H9 (cell line): ENCODE results near the gene ENKD1. TPM values are rescaled to one million over a fixed set of nuclear protein-coding genes. Genes with fewer than 3 reads are reported as not detected.

Experiments used
- DNase-seq: peaks from one replicate; pipeline ENCODE4 v3.0.0-alpha.2; 2017
- H2AFZ ChIP-seq: one replicate; pipeline ENCODE4 v1.6.1; 2013; ENCODE audit warnings: mild to moderate bottlenecking, low read length, control low read depth, moderate library complexity
- H2AK5ac ChIP-seq: 2 replicates; pipeline ENCODE4 v1.6.1; 2013; ENCODE audit warnings: low read length, control low read depth, mixed read lengths; ENCODE audit not compliant: insufficient read length
- H2BK120ac ChIP-seq: one replicate; pipeline ENCODE4 v1.6.1; 2013; ENCODE audit warnings: low read depth, mild to moderate bottlenecking, low read length, control low read depth, inconsistent platforms; ENCODE audit not compliant: poor library complexity, severe bottlenecking
- H2BK12ac ChIP-seq: 2 replicates; pipeline ENCODE4 v1.6.1; 2013; ENCODE audit warnings: low read length, control low read depth, mixed read lengths, low read depth; ENCODE audit not compliant: insufficient read length
- H2BK15ac ChIP-seq: 2 replicates; pipeline ENCODE4 v1.6.1; 2013; ENCODE audit warnings: low read depth, low read length, control low read depth
- H2BK20ac ChIP-seq: one replicate; pipeline ENCODE4 v1.6.1; 2013; ENCODE audit warnings: low read depth, mild to moderate bottlenecking, low read length, control low read depth, inconsistent platforms; ENCODE audit not compliant: poor library complexity, severe bottlenecking
- H2BK5ac ChIP-seq: 2 replicates; pipeline ENCODE4 v1.6.1; 2013; ENCODE audit warnings: low read length, control low read depth, mixed read lengths; ENCODE audit not compliant: insufficient read length
- H3K14ac ChIP-seq: 2 replicates; pipeline ENCODE4 v1.6.1; 2013; ENCODE audit warnings: low read length, control low read depth; ENCODE audit not compliant: insufficient read depth
- H3K18ac ChIP-seq: 2 replicates; pipeline ENCODE4 v1.6.1; 2013; ENCODE audit warnings: low read depth, mild to moderate bottlenecking, mixed read lengths, low read length, control low read depth; ENCODE audit not compliant: insufficient read length
- H3K23ac ChIP-seq: 2 replicates; pipeline ENCODE4 v1.6.1; 2013; ENCODE audit warnings: low read length, control low read depth, mixed read lengths, low read depth; ENCODE audit not compliant: insufficient read length
- H3K23me2 ChIP-seq: 2 replicates; pipeline ENCODE4 v1.6.1; 2013; ENCODE audit warnings: low read depth, mild to moderate bottlenecking, mixed read lengths, low read length, control low read depth; ENCODE audit not compliant: insufficient read length, poor library complexity, severe bottlenecking
- H3K27ac ChIP-seq: 2 replicates; pipeline ENCODE4 v1.5.1; 2013; ENCODE audit warnings: low read length, control low read depth, mixed read lengths, low read depth; ENCODE audit not compliant: insufficient read length
- H3K27me3 ChIP-seq: 2 replicates; pipeline ENCODE4 v1.6.1; 2013; ENCODE audit warnings: low read length, control low read depth, inconsistent platforms; ENCODE audit not compliant: insufficient read depth
- H3K4ac ChIP-seq: 2 replicates; pipeline ENCODE4 v1.6.1; 2013; ENCODE audit warnings: low read depth, mild to moderate bottlenecking, control low read depth, inconsistent platforms, low read length, moderate library complexity
- H3K4me1 ChIP-seq: 2 replicates; pipeline ENCODE4 v1.6.1; 2013; ENCODE audit warnings: low read length, control low read depth, inconsistent platforms; ENCODE audit not compliant: insufficient read depth
- H3K4me2 ChIP-seq: 2 replicates; pipeline ENCODE4 v1.6.1; 2013; ENCODE audit warnings: low read length, control low read depth, mixed read lengths; ENCODE audit not compliant: insufficient read length, insufficient read depth
- H3K56ac ChIP-seq: 2 replicates; pipeline ENCODE4 v1.6.1; 2013; ENCODE audit warnings: low read depth, mild to moderate bottlenecking, mixed read lengths, low read length, control low read depth; ENCODE audit not compliant: insufficient read length
- H3K79me1 ChIP-seq: 2 replicates; pipeline ENCODE4 v1.6.1; 2013; ENCODE audit warnings: low read depth, mild to moderate bottlenecking, moderate library complexity, low read length, control low read depth, inconsistent platforms; ENCODE audit not compliant: insufficient read depth, poor library complexity, severe bottlenecking
- H3K79me2 ChIP-seq: 2 replicates; pipeline ENCODE4 v1.6.1; 2013; ENCODE audit warnings: low read length, control low read depth, inconsistent platforms; ENCODE audit not compliant: insufficient read depth
- H3K9ac ChIP-seq: 2 replicates; pipeline ENCODE4 v1.6.1; 2013; ENCODE audit warnings: low read length, control low read depth, mixed read lengths; ENCODE audit not compliant: insufficient read length; ENCODE audit errors: extremely low read depth
- H3K9me3 ChIP-seq: one replicate; pipeline ENCODE4 v1.6.1; 2013; ENCODE audit warnings: low read depth, low read length, inconsistent platforms; ENCODE audit not compliant: control insufficient read depth
- H3T11ph ChIP-seq: one replicate; pipeline ENCODE4 v1.6.1; 2013; ENCODE audit warnings: mild to moderate bottlenecking, low read length, control low read depth, inconsistent platforms
- H4K20me1 ChIP-seq: one replicate; pipeline ENCODE4 v1.6.1; 2013; ENCODE audit not compliant: control insufficient read depth, insufficient read length, insufficient read depth
- H4K5ac ChIP-seq: 2 replicates; pipeline ENCODE4 v1.6.1; 2013; ENCODE audit warnings: low read depth, mild to moderate bottlenecking, mixed read lengths, low read length, control low read depth; ENCODE audit not compliant: insufficient read length
- H4K8ac ChIP-seq: replicated peaks from 2 replicates; pipeline ENCODE4 v1.6.1; 2013; ENCODE audit warnings: low read length, control low read depth, mixed read lengths, low read depth; ENCODE audit not compliant: insufficient read length
- H4K91ac ChIP-seq: 2 replicates; pipeline ENCODE4 v1.6.1; 2013; ENCODE audit warnings: low read depth, mild to moderate bottlenecking, moderate library complexity, mixed read lengths, low read length, control low read depth; ENCODE audit not compliant: insufficient read length
- H3K27ac Mint-ChIP-seq, 3 experiments: 2 replicates in 2 of 3; 3 replicates in 1 of 3; pipeline ENCODE4 v1.8.0; 2020 to 2021; ENCODE audit warnings: mixed read lengths in 3 of 3, mild to moderate bottlenecking in 1 of 3, moderate library complexity in 1 of 3
- H3K27me3 Mint-ChIP-seq: 2 replicates; pipeline ENCODE4 v1.8.0; 2021; ENCODE audit warnings: low read depth, mild to moderate bottlenecking, moderate library complexity, mixed read lengths
- H3K36me3 Mint-ChIP-seq, 3 experiments: 2 replicates in 2 of 3; 3 replicates in 1 of 3; pipeline ENCODE4 v1.8.0; 2020 to 2021; ENCODE audit warnings: low read depth in 3 of 3, mixed read lengths in 3 of 3; ENCODE audit not compliant: insufficient read depth in 1 of 3
- H3K4me1 Mint-ChIP-seq, 2 experiments: 2 replicates each; pipeline ENCODE4 v1.8.0; 2020; ENCODE audit warnings: mixed read lengths in 2 of 2
- H3K4me3 Mint-ChIP-seq, 2 experiments: 2 replicates in 1 of 2; 3 replicates in 1 of 2; pipeline ENCODE4 v1.8.0; 2020 to 2021; ENCODE audit warnings: mild to moderate bottlenecking in 2 of 2, mixed read lengths in 2 of 2, moderate library complexity in 1 of 2
- H3K9me3 Mint-ChIP-seq, 2 experiments: 2 replicates in 1 of 2; 3 replicates in 1 of 2; pipeline ENCODE4 v1.8.0; 2020; ENCODE audit warnings: mild to moderate bottlenecking in 2 of 2, mixed read lengths in 2 of 2, moderate library complexity in 1 of 2
- WGBS: extraction: QIAGEN DNeasy Blood & Tissue Kit; methylation state at CpG from one replicate; pipeline ENCODE4 v1.1.7; 2013; ENCODE audit warnings: missing lambda C conversion rate, low lambda C conversion rate, mixed read lengths; ENCODE audit not compliant: insufficient read length; ENCODE audit errors: extremely low coverage; 5-methylcytosine and 5-hydroxymethylcytosine counted together
- total RNA-seq: library from RNA; stranded (reverse); gene quantifications from 2 replicates; pipeline ENCODE4 v1.2.1, GENCODE V29; 2021
- TF ChIP-seq, protein P1 (sequence below): fragments of 200-600 bp; sonication (generic); conservative IDR thresholded peaks from 3 replicates; pipeline ENCODE4 v1.8.0; 2021; ENCODE audit warnings: antibody characterized with exemption, mild to moderate bottlenecking

ENKD1 gene
- total RNA-seq, 1 experiment from 2014 or later = 9.5 TPM

DNA sequence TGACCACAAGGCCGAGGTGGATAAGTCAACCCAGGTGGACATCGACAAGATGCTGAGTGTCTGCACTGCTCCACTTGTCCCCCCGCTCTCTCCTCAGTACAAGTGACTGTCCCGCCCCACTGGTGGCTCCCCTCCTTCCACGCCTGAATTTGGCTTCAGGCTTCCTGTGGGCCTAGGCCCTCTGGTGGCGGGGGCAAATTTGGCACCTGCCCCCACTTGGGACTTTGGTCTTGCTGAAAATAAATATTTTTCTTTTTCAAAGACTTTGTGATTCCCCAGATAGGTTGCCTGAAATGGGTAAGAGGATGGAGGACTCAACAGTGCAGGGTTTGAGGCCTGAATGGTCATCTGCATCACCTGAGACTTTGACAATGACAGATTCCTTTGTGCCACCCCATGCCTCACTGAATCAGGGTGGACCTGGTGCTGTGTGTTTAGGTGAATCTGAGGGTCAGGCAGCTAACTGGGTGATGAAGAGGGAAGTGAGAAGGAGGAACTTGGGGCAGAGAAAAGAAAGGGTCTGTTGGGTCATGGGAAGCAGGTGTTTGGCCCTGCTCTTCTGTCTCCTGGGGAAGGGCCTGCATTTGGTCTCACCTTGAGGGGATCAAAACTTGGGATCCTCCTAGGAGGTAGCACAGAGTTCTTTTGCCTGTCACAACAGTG is 2.1 kb upstream of the ENKD1 start:
- Mint-ChIP-seq H3K4me3 (peak overlapping the region in 1 of 2 experiments; percentile 22; a peak in 1 of 5 replicates), H3K9me3 (no peaks in the 10 kb centered on the region), H3K4me1 (peaks cover 7 to 16% of the 10 kb centered on the region in 2 experiments; a peak in 3 of 4 replicates), H3K27me3 (peaks cover 4% of the 10 kb centered on the region), H3K36me3 (peaks cover 0 to 7% (median 2%) of the 10 kb centered on the region in 3 experiments; a peak in 2 of 7 replicates), H3K27ac (no peak overlapping the region)
- H3K23me2 ChIP-seq = peaks cover 3% of the 10 kb centered on the region
- no peaks in the 10 kb centered on the region for H3K9me3 ChIP-seq
- H2BK120ac ChIP-seq = no peak overlapping the region
- TF ChIP-seq, protein P1, sequence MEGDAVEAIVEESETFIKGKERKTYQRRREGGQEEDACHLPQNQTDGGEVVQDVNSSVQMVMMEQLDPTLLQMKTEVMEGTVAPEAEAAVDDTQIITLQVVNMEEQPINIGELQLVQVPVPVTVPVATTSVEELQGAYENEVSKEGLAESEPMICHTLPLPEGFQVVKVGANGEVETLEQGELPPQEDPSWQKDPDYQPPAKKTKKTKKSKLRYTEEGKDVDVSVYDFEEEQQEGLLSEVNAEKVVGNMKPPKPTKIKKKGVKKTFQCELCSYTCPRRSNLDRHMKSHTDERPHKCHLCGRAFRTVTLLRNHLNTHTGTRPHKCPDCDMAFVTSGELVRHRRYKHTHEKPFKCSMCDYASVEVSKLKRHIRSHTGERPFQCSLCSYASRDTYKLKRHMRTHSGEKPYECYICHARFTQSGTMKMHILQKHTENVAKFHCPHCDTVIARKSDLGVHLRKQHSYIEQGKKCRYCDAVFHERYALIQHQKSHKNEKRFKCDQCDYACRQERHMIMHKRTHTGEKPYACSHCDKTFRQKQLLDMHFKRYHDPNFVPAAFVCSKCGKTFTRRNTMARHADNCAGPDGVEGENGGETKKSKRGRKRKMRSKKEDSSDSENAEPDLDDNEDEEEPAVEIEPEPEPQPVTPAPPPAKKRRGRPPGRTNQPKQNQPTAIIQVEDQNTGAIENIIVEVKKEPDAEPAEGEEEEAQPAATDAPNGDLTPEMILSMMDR = 0 out of 3 replicates have a peak, but pooled peaks have one; percentile 19
- no peak for DNase-seq
- no peak overlapping the region for H2AFZ ChIP-seq
- no peak overlapping the region for H3T11ph ChIP-seq
- no CpG with 5 or more reads among the region's 6 CpGs for WGBS
- no peak overlapping the region for H3K56ac ChIP-seq
- no peak overlapping the region for H3K18ac ChIP-seq
- H2AK5ac ChIP-seq = no peak overlapping the region
- H3K9ac ChIP-seq = no peak overlapping the region
- no peak overlapping the region for H2BK5ac ChIP-seq
- H4K8ac ChIP-seq = no peak overlapping the region
- H3K4me1 ChIP-seq = no peaks in the 10 kb centered on the region
- no peak overlapping the region for H2BK15ac ChIP-seq
- H4K91ac ChIP-seq = no peak overlapping the region
- H3K79me1 ChIP-seq = no peaks in the 10 kb centered on the region
- no peak overlapping the region for H3K27ac ChIP-seq
- H3K23ac ChIP-seq = no peak overlapping the region
- no peak overlapping the region for H3K14ac ChIP-seq
- H2BK12ac ChIP-seq = no peak overlapping the region
- H4K20me1 ChIP-seq = peaks cover 3% of the 10 kb centered on the region
- H3K4me2 ChIP-seq = no peak overlapping the region
- H3K27me3 ChIP-seq = no peaks in the 10 kb centered on the region
- no peak overlapping the region for H4K5ac ChIP-seq
- no peaks in the 10 kb centered on the region for H3K79me2 ChIP-seq
- H3K4ac ChIP-seq = no peak overlapping the region
- H2BK20ac ChIP-seq = no peak overlapping the region
